Colonic mucosa (tissue), 4 donors: Measurements from ENCODE around the gene TEX2. TPM values are rescaled to one million over a fixed set of nuclear protein-coding genes. Genes with fewer than 3 reads are reported as not detected.

Source experiments
- DNase-seq: peaks from one replicate; pipeline ENCODE4 v3.0.0-alpha.2; 2020
- H3K27ac ChIP-seq: fragments of 200-600 bp; one replicate; pipeline ENCODE4 v1.8.0; 2021
- H3K27me3 ChIP-seq: fragments of 200-600 bp; one replicate; pipeline ENCODE4 v1.8.0; 2021
- H3K36me3 ChIP-seq: fragments of 200-600 bp; one replicate; pipeline ENCODE4 v1.8.0; 2021
- H3K4me1 ChIP-seq: fragments of 200-600 bp; one replicate; pipeline ENCODE4 v1.8.0; 2021; ENCODE audit warnings: mild to moderate bottlenecking
- H3K4me3 ChIP-seq: fragments of 200-600 bp; one replicate; pipeline ENCODE4 v1.8.0; 2021
- H3K9ac ChIP-seq, 2 donors: one replicate each; pipeline ENCODE4 v1.7.0; 2013; ENCODE audit warnings: control low read depth in 2 of 2, low read depth in 2 of 2, low read length in 2 of 2
- H3K9me3 ChIP-seq: fragments of 200-600 bp; one replicate; pipeline ENCODE4 v1.8.0; 2021
- CTCF ChIP-seq: fragments of 200-600 bp; IDR thresholded peaks from one replicate; pipeline ENCODE4 v1.8.0; 2022; ENCODE audit warnings: antibody characterized with exemption, mild to moderate bottlenecking
- intact Hi-C: fragments of 100-400 bp; cut with DNase I; formaldehyde crosslinking; loops from one replicate; pipeline ENCODE4 v1.14.1; 2022
- total RNA-seq, 2 donors: library from RNA; stranded (reverse); fragmentation: NEBNext Ultra II Directional in 1 of 2; extraction: Animal tissue kit (Norgen Biotek cat#: 25700) in 1 of 2; gene quantifications; one replicate each; pipeline ENCODE4 v1.2.1, GENCODE V29; 2021
- donor health status: healthy.
- donor health status: DM: no; HTN: no; CAD: no.
- donor health status: DM: no; HTN: no; CAD: no.

TEX2 gene
- total RNA-seq, 2 donors from 2014 or later: 29.0 to 29.7 TPM

DNA sequence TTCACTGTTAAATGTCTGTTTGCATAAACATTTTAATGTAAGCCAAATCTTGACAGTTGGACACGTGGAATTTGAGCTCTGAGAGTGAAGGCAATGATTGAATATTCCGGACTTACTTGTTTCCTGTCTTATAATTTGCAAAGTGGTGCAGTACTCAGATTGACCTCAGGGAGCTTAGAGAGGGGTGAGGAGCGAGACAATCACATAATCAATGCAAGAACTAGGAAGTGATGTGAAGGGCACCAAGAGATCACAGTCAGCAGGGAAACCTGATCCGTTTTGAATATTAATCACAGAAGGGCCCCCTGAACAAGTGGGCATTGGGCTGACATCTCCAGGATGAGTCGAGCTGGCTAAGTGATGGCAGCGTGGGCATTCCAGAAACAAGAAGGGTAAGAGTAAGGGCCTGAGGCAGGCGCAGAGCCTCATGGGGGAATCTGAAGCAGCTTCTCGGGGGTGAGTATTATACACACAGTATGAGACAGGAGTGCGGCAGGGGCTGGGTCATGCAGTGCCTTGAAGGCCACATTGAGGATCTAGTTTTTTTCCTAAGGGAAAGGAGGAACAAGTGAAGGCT lies 26.1 kb downstream of the TEX2 start:
- intact Hi-C loops: no loop called here
- H3K9me3 ChIP-seq: no peaks in the 10 kb centered on the region
- H3K36me3 ChIP-seq: no peaks in the 10 kb centered on the region
- H3K4me3 ChIP-seq: no peak overlapping the region
- no peaks in the 10 kb centered on the region for H3K27me3 ChIP-seq
- no peak for DNase-seq
- no peak for TF ChIP-seq CTCF
- H3K27ac ChIP-seq: no peak overlapping the region
- no peaks in the 10 kb centered on the region for H3K4me1 ChIP-seq
- H3K9ac ChIP-seq: no peak overlapping the region

GRCh38 chr17:64234961-64235360 lies 28.1 kb downstream of the TEX2 start:
- Histone ChIP-seq H3K27me3 (no peaks in the 10 kb centered on the region), H3K27ac (no peak overlapping the region), H3K9ac (no peak overlapping the region), H3K4me3 (no peak overlapping the region), H3K36me3 (no peaks in the 10 kb centered on the region), H3K4me1 (peaks cover 4% of the 10 kb centered on the region), H3K9me3 (no peaks in the 10 kb centered on the region)
- TF ChIP-seq CTCF: no peak
- DNase-seq: no peak
- intact Hi-C loops: no loop called here

- no peak overlapping the region for H3K27ac ChIP-seq
- DNase-seq: no peak
- no peaks in the 10 kb centered on the region for H3K9me3 ChIP-seq
- H3K4me3 ChIP-seq: no peak overlapping the region
- H3K27me3 ChIP-seq: no peaks in the 10 kb centered on the region
- peaks cover 4% of the 10 kb centered on the region for H3K4me1 ChIP-seq
- no peak for TF ChIP-seq CTCF
- no peak overlapping the region for H3K9ac ChIP-seq
- H3K36me3 ChIP-seq: no peaks in the 10 kb centered on the region
- intact Hi-C loops: no loop called here
Measured at GRCh38 chr17:64232466-64233262, 30.4 kb downstream of the TEX2 start.

- no peak for DNase-seq
- Histone ChIP-seq H3K9ac (no peak overlapping the region), H3K27ac (no peak overlapping the region), H3K36me3 (no peaks in the 10 kb centered on the region), H3K9me3 (no peaks in the 10 kb centered on the region), H3K4me1 (peaks cover 4% of the 10 kb centered on the region), H3K27me3 (no peaks in the 10 kb centered on the region), H3K4me3 (no peak overlapping the region)
- intact Hi-C loops: no loop called here
- TF ChIP-seq CTCF: no peak
Measured at GRCh38 chr17:64231567-64232141, 31.4 kb downstream of the TEX2 start.

DNA sequence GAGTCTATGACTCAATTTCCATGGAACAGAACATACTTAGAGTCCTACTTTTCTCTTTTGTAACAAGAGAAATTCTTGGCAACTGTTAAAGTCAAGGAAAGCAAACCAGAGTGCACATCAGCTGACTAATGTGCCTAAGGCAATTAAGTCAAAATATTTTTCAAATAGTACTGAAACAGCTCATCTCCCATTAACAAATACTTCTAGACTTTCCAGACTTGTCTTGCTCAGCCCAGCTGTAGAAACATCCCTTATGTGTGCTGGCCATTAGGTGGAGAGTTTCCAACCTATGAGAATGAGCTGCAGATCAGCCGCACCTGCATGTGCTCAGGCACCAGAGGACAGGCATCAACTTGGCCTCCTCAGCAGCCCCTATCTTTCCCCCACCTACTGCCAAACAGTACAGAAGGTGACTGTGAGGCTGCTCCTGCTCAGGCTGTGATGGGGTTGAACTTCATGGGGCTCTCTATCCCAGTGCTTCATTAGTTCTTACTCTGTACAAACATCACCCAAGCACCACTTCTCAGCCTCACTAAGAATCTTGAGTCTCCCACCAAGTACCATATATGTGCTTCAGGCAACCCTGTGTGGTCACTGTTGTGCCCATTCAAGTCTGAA lies 32.2 kb downstream of the TEX2 start:
- intact Hi-C loops: no loop called here
- no peak overlapping the region for H3K9ac ChIP-seq

More for the DNA sequence above, 32.2 kb downstream of the TEX2 start:
- Histone ChIP-seq H3K36me3 (no peaks in the 10 kb centered on the region), H3K9me3 (no peaks in the 10 kb centered on the region), H3K27ac (no peak overlapping the region), H3K4me3 (no peak overlapping the region), H3K4me1 (peaks cover 4% of the 10 kb centered on the region), H3K27me3 (no peaks in the 10 kb centered on the region)
- no peak for DNase-seq
- TF ChIP-seq CTCF: no peak
